ENCODE results near the gene CORO2B. TPM values are rescaled to one million over a fixed set of nuclear protein-coding genes. Genes with fewer than 3 reads are reported as not detected.

The CORO2B gene
- total RNA-seq, 1 donor from 2014 or later = 16.3 TPM

DNA sequence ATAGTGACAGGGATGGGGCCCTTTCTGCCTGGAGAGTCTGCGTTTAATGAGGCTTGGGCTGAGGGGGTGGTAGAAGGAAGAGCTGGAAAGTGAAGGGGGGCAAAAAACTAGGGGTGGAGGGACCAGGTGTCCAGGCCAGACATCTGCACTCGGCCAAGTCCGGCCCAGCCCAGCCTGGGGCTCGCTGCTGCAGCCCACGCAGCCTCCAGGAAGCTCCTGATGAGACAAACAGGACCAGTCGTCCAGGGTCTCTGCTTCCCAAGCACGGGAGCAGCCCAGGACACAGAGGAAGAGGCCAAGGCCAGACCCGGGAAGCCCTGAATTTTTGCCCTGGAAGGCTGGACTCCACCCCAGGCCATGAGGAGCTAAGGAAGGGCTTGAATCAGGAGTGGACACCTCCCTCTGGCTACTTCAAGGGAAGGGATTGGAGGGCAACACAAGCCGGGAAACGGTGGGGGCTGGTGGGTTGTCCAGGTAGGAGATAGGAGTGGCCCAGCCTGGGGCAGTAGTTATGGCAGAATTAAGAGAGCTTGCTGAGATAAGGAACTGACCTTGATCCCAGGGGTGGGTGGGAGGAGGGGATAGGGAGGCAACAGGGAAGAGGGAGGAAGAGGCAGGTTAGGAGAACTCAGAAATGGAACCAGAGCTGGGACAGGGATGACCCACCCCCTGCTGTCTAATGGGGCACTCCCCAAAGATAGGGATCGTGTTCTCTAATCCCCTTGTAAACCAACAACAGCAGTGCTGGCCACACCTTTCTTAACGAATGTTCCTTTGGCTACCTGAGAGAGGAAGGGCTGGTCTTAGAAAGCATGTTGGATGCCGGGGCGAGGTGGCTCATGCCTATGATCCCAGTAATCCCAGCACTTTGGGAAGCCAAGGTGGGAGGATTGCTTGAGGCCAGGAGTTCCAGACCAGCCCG lies 152.4 kb downstream of the CORO2B start:
- no peak overlapping the region for H3K4me3 Mint-ChIP-seq (ENCODE audit: unreplicated experiment)
- no peaks in the 10 kb centered on the region for H3K36me3 Mint-ChIP-seq (ENCODE audit: unreplicated experiment)

DNA sequence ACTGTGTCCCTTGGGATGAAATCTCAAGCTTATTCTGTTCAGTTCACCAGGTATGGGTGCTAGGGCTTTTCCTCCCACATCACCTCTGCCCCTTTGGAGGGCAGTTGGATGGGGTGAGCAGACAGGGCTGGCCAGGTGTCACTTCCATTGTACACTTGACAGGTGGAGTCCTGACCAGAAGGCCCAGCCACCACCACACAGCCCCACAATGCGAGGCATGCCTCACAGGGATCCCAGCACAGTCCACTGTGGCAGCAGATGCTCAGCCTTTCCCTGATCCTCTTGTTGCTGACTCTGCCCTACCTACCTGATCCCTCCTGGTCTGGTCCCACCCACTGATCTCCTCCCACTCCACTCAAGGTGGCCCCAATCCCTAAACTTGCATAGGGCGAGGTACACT lies 153.7 kb downstream of the CORO2B start:
- TF ChIP-seq, protein P1, sequence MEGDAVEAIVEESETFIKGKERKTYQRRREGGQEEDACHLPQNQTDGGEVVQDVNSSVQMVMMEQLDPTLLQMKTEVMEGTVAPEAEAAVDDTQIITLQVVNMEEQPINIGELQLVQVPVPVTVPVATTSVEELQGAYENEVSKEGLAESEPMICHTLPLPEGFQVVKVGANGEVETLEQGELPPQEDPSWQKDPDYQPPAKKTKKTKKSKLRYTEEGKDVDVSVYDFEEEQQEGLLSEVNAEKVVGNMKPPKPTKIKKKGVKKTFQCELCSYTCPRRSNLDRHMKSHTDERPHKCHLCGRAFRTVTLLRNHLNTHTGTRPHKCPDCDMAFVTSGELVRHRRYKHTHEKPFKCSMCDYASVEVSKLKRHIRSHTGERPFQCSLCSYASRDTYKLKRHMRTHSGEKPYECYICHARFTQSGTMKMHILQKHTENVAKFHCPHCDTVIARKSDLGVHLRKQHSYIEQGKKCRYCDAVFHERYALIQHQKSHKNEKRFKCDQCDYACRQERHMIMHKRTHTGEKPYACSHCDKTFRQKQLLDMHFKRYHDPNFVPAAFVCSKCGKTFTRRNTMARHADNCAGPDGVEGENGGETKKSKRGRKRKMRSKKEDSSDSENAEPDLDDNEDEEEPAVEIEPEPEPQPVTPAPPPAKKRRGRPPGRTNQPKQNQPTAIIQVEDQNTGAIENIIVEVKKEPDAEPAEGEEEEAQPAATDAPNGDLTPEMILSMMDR (IDR thresholded peaks at IDR 0.05; ENCODE audit: partially characterized antibody, unreplicated experiment) = no peak
- Mint-ChIP-seq H3K27ac (ENCODE audit: unreplicated experiment) (no peak overlapping the region), H3K4me1 (ENCODE audit: low read depth, unreplicated experiment) (peaks cover 9% of the 10 kb centered on the region), H3K9me3 (ENCODE audit: unreplicated experiment) (no peaks in the 10 kb centered on the region), H3K27me3 (ENCODE audit: unreplicated experiment) (no peaks in the 10 kb centered on the region), H3K4me3 (ENCODE audit: unreplicated experiment) (peak overlapping the region; percentile 21), H3K36me3 (ENCODE audit: unreplicated experiment) (no peaks in the 10 kb centered on the region)
- no peak for DNase-seq

More for the DNA sequence above, 152.4 kb downstream of the CORO2B start:
- Mint-ChIP-seq H3K27me3 (ENCODE audit: unreplicated experiment) (no peaks in the 10 kb centered on the region), H3K4me1 (ENCODE audit: low read depth, unreplicated experiment) (peaks cover 9% of the 10 kb centered on the region), H3K27ac (ENCODE audit: unreplicated experiment) (no peak overlapping the region), H3K9me3 (ENCODE audit: unreplicated experiment) (no peaks in the 10 kb centered on the region)
- DNase-seq = no peak
- TF ChIP-seq, protein P1 (IDR thresholded peaks at IDR 0.05; ENCODE audit: partially characterized antibody, unreplicated experiment) = no peak

DNA sequence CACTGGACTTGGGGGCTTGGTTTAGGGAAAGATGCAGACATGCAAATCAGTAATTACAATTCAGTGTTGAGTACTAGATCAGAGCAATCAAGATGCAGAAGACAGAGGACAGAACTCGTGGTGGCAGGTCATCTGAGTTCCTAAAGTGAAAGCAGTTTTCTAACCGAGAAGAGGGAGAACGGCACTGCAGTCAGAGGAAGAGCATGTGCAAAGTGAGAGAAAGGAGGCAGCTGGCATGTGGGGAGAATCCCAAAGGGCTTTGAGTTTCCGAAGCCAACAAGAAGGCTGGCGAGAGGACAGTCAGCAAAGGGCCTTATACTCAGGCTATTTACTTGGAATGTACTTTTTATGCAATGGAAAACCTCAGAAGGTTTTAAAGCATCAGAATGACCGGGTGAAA lies 154.9 kb downstream of the CORO2B start:
- no peak for DNase-seq
- no peaks in the 10 kb centered on the region for H3K27me3 Mint-ChIP-seq (ENCODE audit: unreplicated experiment)
- no peaks in the 10 kb centered on the region for H3K36me3 Mint-ChIP-seq (ENCODE audit: unreplicated experiment)
- H3K4me1 Mint-ChIP-seq (ENCODE audit: low read depth, unreplicated experiment) = peaks cover 9% of the 10 kb centered on the region
- TF ChIP-seq, protein P1 (IDR thresholded peaks at IDR 0.05; ENCODE audit: partially characterized antibody, unreplicated experiment) = no peak
- peak overlapping the region; percentile 36 for H3K4me3 Mint-ChIP-seq (ENCODE audit: unreplicated experiment)
- no peaks in the 10 kb centered on the region for H3K9me3 Mint-ChIP-seq (ENCODE audit: unreplicated experiment)
- no peak overlapping the region for H3K27ac Mint-ChIP-seq (ENCODE audit: unreplicated experiment)

- Mint-ChIP-seq H3K4me3 (ENCODE audit: unreplicated experiment) (no peak overlapping the region), H3K27me3 (ENCODE audit: unreplicated experiment) (no peaks in the 10 kb centered on the region), H3K9me3 (ENCODE audit: unreplicated experiment) (no peaks in the 10 kb centered on the region), H3K36me3 (ENCODE audit: unreplicated experiment) (no peaks in the 10 kb centered on the region), H3K4me1 (ENCODE audit: low read depth, unreplicated experiment) (peaks cover 9% of the 10 kb centered on the region), H3K27ac (ENCODE audit: unreplicated experiment) (no peak overlapping the region)
- TF ChIP-seq, protein P1 (IDR thresholded peaks at IDR 0.05; ENCODE audit: partially characterized antibody, unreplicated experiment) = no peak
- no peak for DNase-seq
These were observed 155.6 kb downstream of the CORO2B start for GRCh38 chr15:68734352-68734751.

DNA sequence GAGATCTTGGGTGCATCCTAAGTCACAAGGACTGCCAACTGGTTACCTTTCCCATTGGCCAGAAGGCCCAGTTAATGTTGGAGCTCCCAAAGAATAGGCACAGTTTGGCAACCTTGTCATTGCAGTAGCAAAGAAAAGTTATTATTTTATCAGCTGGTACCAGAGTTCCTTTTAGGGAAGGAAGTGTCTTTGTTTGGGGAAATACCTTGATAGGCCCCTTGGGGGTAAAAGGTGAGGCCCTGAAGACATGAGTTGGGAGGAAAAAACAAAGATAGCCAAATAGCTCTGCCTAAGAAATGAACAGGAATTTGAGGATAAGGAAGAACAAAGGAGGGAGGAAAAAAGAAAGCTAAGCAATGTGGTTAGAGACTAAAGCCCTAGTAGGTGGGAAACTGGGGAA lies 156.1 kb downstream of the CORO2B start:
- Mint-ChIP-seq H3K4me3 (ENCODE audit: unreplicated experiment) (no peak overlapping the region), H3K9me3 (ENCODE audit: unreplicated experiment) (no peaks in the 10 kb centered on the region), H3K27ac (ENCODE audit: unreplicated experiment) (no peak overlapping the region), H3K27me3 (ENCODE audit: unreplicated experiment) (no peaks in the 10 kb centered on the region), H3K4me1 (ENCODE audit: low read depth, unreplicated experiment) (peaks cover 9% of the 10 kb centered on the region), H3K36me3 (ENCODE audit: unreplicated experiment) (no peaks in the 10 kb centered on the region)
- DNase-seq = no peak
- TF ChIP-seq, protein P1 (IDR thresholded peaks at IDR 0.05; ENCODE audit: partially characterized antibody, unreplicated experiment) = no peak
